IMR-90 (cell line): ENCODE measurements around the gene KRTAP10-7. TPM values are rescaled to one million over a fixed set of nuclear protein-coding genes. Genes with fewer than 3 reads are reported as not detected.
"Not testable (repeated sequence)": the region's sequence is repeated elsewhere in the genome, so short reads cannot be mapped to it uniquely, and the experiment has no call there.

Source experiments
- ATAC-seq: fragments of 200-7000 bp; cut with Tn5 transposase; 2 replicates; pipeline ENCODE4 v1.9.1; 2020; ENCODE audit warnings: low read depth, mild to moderate bottlenecking, moderate library complexity
- BruUV-seq: library from RNA; stranded (reverse); fragments of 400-500 nt; replicated peaks from 2 replicates; lab custom pipeline; 2021; lab: Mats Ljungman, UMichigan
- CTCF ChIA-PET: fragments of 300-600 bp; formaldehyde crosslinking; extraction: SDS; loops from one replicate; lab custom pipeline; 2021; ENCODE audit warnings: antibody characterized with exemption; lab: Yijun Ruan, JAX
- POLR2A ChIA-PET: fragments of 300-600 bp; sonication (Branson Sonifier 250); formaldehyde crosslinking; loops from one replicate; lab custom pipeline; 2022; ENCODE audit warnings: antibody characterized with exemption; ENCODE audit not compliant: unreplicated experiment; lab: Charles Lee
- DNase-seq: peaks from one replicate; pipeline ENCODE4 v3.0.0; 2013
- H2AFZ ChIP-seq: replicated peaks from 2 replicates; pipeline ENCODE3; 2013; ENCODE audit warnings: low read length, mild to moderate bottlenecking; ENCODE audit not compliant: poor library complexity
- H2AK5ac ChIP-seq: 2 replicates; pipeline ENCODE4 v1.6.1; 2013; ENCODE audit warnings: low read depth, low read length, inconsistent platforms
- H2AK9ac ChIP-seq: replicated peaks from 2 replicates; pipeline ENCODE3; 2013; ENCODE audit warnings: mild to moderate bottlenecking, low read depth, low read length, moderate library complexity; ENCODE audit not compliant: poor library complexity
- H2BK120ac ChIP-seq: 2 replicates; pipeline ENCODE4 v1.6.1; 2013; ENCODE audit warnings: low read depth, low read length, inconsistent platforms
- H2BK15ac ChIP-seq: 3 replicates; pipeline ENCODE4 v1.6.1; 2013; ENCODE audit warnings: low read depth, low read length, inconsistent platforms
- H2BK20ac ChIP-seq: 2 replicates; pipeline ENCODE4 v1.6.1; 2013; ENCODE audit warnings: low read depth, mild to moderate bottlenecking, inconsistent platforms, low read length, moderate library complexity
- H2BK5ac ChIP-seq: 2 replicates; pipeline ENCODE4 v1.6.1; 2013; ENCODE audit warnings: mild to moderate bottlenecking, low read depth, low read length, inconsistent platforms; ENCODE audit not compliant: poor library complexity, severe bottlenecking
- H3K14ac ChIP-seq: replicated peaks from 2 replicates; pipeline ENCODE4 v1.6.1; 2013; ENCODE audit warnings: low read depth, low read length, inconsistent platforms
- H3K18ac ChIP-seq: 2 replicates; pipeline ENCODE4 v1.6.1; 2013; ENCODE audit warnings: low read depth, low read length, control low read depth
- H3K23ac ChIP-seq: 2 replicates; pipeline ENCODE4 v1.6.1; 2013; ENCODE audit warnings: low read depth, low read length, inconsistent platforms
- H3K27ac ChIP-seq: 2 replicates; pipeline ENCODE4 v1.5.1; 2013; ENCODE audit warnings: mild to moderate bottlenecking, control low read depth, low read length; ENCODE audit not compliant: insufficient read depth
- H3K27me3 ChIP-seq: 2 replicates; pipeline ENCODE4 v1.6.1; 2013; ENCODE audit warnings: low read length; ENCODE audit not compliant: control insufficient read depth, insufficient read depth
- H3K36me3 ChIP-seq: 2 replicates; pipeline ENCODE4 v1.6.1; 2013; ENCODE audit warnings: low read length, mixed read lengths; ENCODE audit not compliant: control insufficient read depth, insufficient read depth
- H3K4ac ChIP-seq: 2 replicates; pipeline ENCODE4 v1.6.1; 2013; ENCODE audit warnings: low read depth, low read length, inconsistent platforms
- H3K4me1 ChIP-seq: 2 replicates; pipeline ENCODE4 v1.6.1; 2013; ENCODE audit warnings: low read length, mixed read lengths; ENCODE audit not compliant: control insufficient read depth, insufficient read depth
- H3K4me2 ChIP-seq: 2 replicates; pipeline ENCODE4 v1.6.1; 2013; ENCODE audit warnings: low read depth, mild to moderate bottlenecking, control low read depth, low read length, moderate library complexity
- H3K4me3 ChIP-seq: 2 replicates; pipeline ENCODE4 v1.5.1; 2013; ENCODE audit warnings: low read depth, mild to moderate bottlenecking, control low read depth, low read length, moderate library complexity; ENCODE audit not compliant: insufficient read depth
- H3K56ac ChIP-seq: 2 replicates; pipeline ENCODE4 v1.6.1; 2013; ENCODE audit warnings: low read length, inconsistent platforms; ENCODE audit not compliant: insufficient read depth; ENCODE audit errors: extremely low read depth
- H3K79me1 ChIP-seq, 2 experiments: 2 replicates each; pipeline ENCODE4 v1.6.1; 2013; ENCODE audit warnings: low read length in 2 of 2, inconsistent platforms in 1 of 2, low read depth in 1 of 2
- H3K9ac ChIP-seq: 2 replicates; pipeline ENCODE4 v1.6.1; 2013; ENCODE audit warnings: low read depth, low read length, control low read depth
- H3K9me1 ChIP-seq: 2 replicates; pipeline ENCODE4 v1.6.1; 2013; ENCODE audit warnings: low read length, inconsistent platforms; ENCODE audit not compliant: insufficient read depth
- H3K9me3 ChIP-seq: 2 replicates; pipeline ENCODE4 v1.6.1; 2013; ENCODE audit warnings: low read length; ENCODE audit not compliant: control insufficient read depth, insufficient read depth
- H4K20me1 ChIP-seq: 2 replicates; pipeline ENCODE4 v1.6.1; 2013; ENCODE audit warnings: low read length, inconsistent platforms; ENCODE audit not compliant: insufficient read depth
- H4K5ac ChIP-seq: 2 replicates; pipeline ENCODE4 v1.6.1; 2013; ENCODE audit warnings: mild to moderate bottlenecking, low read depth, low read length, control low read depth
- H4K8ac ChIP-seq, 2 experiments: 2 replicates each; pipeline ENCODE4 v1.6.1; 2013; ENCODE audit warnings: low read depth in 2 of 2, low read length in 2 of 2, control low read depth in 1 of 2, inconsistent platforms in 1 of 2
- H4K91ac ChIP-seq: 2 replicates; pipeline ENCODE4 v1.6.1; 2013; ENCODE audit warnings: low read depth, low read length, inconsistent platforms; ENCODE audit not compliant: insufficient read depth
- WGBS, 2 experiments: methylation state at CpG; one replicate each; pipeline versions ENCODE4 v1.1.5 to v1.1.7; 2013; ENCODE audit warnings: missing lambda C conversion rate in 2 of 2; ENCODE audit not compliant: insufficient read length in 1 of 2; ENCODE audit errors: extremely low coverage in 2 of 2; 5-methylcytosine and 5-hydroxymethylcytosine counted together
- dilution Hi-C: fragments of 300-500 bp; cut with HindIII; formaldehyde crosslinking; loops from one replicate; pipeline ENCODE4 v1.14.3; 2018; ENCODE audit warnings: low sequenced_read_pairs; ENCODE audit not compliant: unreplicated experiment
- in situ Hi-C: fragments of 300-500 bp; cut with MboI; formaldehyde crosslinking; loops from 3 replicates; pipeline ENCODE4 v1.14.3; 2019; ENCODE audit warnings: low sequenced_read_pairs, inconsistent platforms, mixed read lengths
- intact Hi-C: fragments of 100-400 bp; cut with micrococcal nuclease; formaldehyde crosslinking; loops from 2 replicates; pipeline ENCODE4 v1.10.0; 2022
- polyA plus RNA-seq, 3 experiments: library from polyadenylated mRNA; depleted of rRNA; stranded (reverse); fragments of >200 nt; gene quantifications; 2 replicates each; pipeline ENCODE4 v1.2.3, GENCODE V29; 2012; ENCODE audit warnings: low replicate concordance in 1 of 3
- total RNA-seq: library from RNA; depleted of rRNA; stranded (reverse); fragments of >200 nt; gene quantifications from 2 replicates; pipeline ENCODE4 v1.2.3, GENCODE V29; 2012

Gene KRTAP10-7
- total and polyA plus RNA-seq, 2 of the 4 experiments (the other 2 are of a cell fraction) = not detected

GRCh38 chr21:44573630-44574456 is 26.6 kb upstream of the KRTAP10-7 start, which contains the start of gene KRTAP10-4:
Gene KRTAP10-4, plus strand, starts transcription at chr21:44573729. Its CDS starts 30 bp downstream, at chr21:44573759.
- CTCF ChIA-PET, H2BK5ac ChIP-seq, H4K20me1 ChIP-seq, H3K36me3 ChIP-seq, H3K9me1 ChIP-seq, H3K4me2 ChIP-seq, H3K23ac ChIP-seq, BruUV-seq, H3K9me3 ChIP-seq, H3K14ac ChIP-seq, H3K4me3 ChIP-seq, H2BK15ac ChIP-seq, dilution Hi-C loops, H2AK5ac ChIP-seq, H2BK20ac ChIP-seq, H4K5ac ChIP-seq, POLR2A ChIA-PET, H3K27me3 ChIP-seq, H2AFZ ChIP-seq, H3K79me1 ChIP-seq, intact Hi-C loops, ATAC-seq, H3K27ac ChIP-seq, H2AK9ac ChIP-seq, H4K91ac ChIP-seq, DNase-seq, H3K56ac ChIP-seq, H3K18ac ChIP-seq, H4K8ac ChIP-seq, H3K9ac ChIP-seq, H3K4me1 ChIP-seq, H2BK120ac ChIP-seq, H3K4ac ChIP-seq, in situ Hi-C loops: not testable (repeated sequence)
- WGBS, 2 experiments = 56% methylated on average over 3 of the region's 25 CpGs; no CpG with 5 or more reads in 1 of the 2 experiments
